GM19238 (cell line): ENCODE results near the gene CCL20.
"Not testable (repeated sequence)": the region's sequence is repeated elsewhere in the genome, so short reads cannot be mapped to it uniquely, and the experiment has no call there.

Experiments used
- DNase-seq: peaks from one replicate; pipeline ENCODE4 v3.0.0; 2011; ENCODE audit warnings: low spot score; ENCODE audit not compliant: insufficient read length

Gene CCL20

GRCh38 chr2:227834423-227834822, 20.8 kb downstream of the CCL20 start:
- DNase-seq = no peak

GRCh38 chr2:227834916-227835650, 21.4 kb downstream of the CCL20 start:
- DNase-seq = no peak

- DNase-seq = not testable (repeated sequence)
These were observed 25.9 kb downstream of the CCL20 start for GRCh38 chr2:227839339-227840129.

- DNase-seq = no peak
These were observed 33.2 kb downstream of the CCL20 start for GRCh38 chr2:227846831-227847230.

- no peak for DNase-seq
These were observed 34.5 kb downstream of the CCL20 start for GRCh38 chr2:227848146-227848545.

GRCh38 chr2:227848586-227848985, 34.9 kb downstream of the CCL20 start:
- no peak for DNase-seq

- DNase-seq = no peak
These were observed 36.3 kb downstream of the CCL20 start for GRCh38 chr2:227849906-227850305.

GRCh38 chr2:227853204-227853629, 39.6 kb downstream of the CCL20 start:
- DNase-seq = no peak

GRCh38 chr2:227853765-227854271, 40.2 kb downstream of the CCL20 start:
- no peak for DNase-seq

GRCh38 chr2:227855440-227855839, 41.8 kb downstream of the CCL20 start:
- DNase-seq = no peak

- no peak for DNase-seq
These were observed 43.1 kb downstream of the CCL20 start for GRCh38 chr2:227856697-227857096.

- DNase-seq = no peak
These were observed 46.6 kb downstream of the CCL20 start for GRCh38 chr2:227860221-227860641.

GRCh38 chr2:227861011-227861410, 47.4 kb downstream of the CCL20 start:
- no peak for DNase-seq

- DNase-seq = no peak
These were observed 48.6 kb downstream of the CCL20 start for GRCh38 chr2:227862227-227862740.

- no peak for DNase-seq
These were observed 49.3 kb downstream of the CCL20 start for GRCh38 chr2:227862741-227863588.

GRCh38 chr2:227864161-227864756, 50.6 kb downstream of the CCL20 start:
- DNase-seq = no peak

GRCh38 chr2:227865291-227865690, 51.6 kb downstream of the CCL20 start:
- no peak for DNase-seq
